SU-DHL-6 (cell line): ENCODE data around the gene ZBTB7B.

Experiments used
- H2AFZ ChIP-seq: fragments of 200-600 bp; sonication (generic); 2 replicates; pipeline ENCODE4 v1.6.1; 2014; ENCODE audit warnings: low read depth, mild to moderate bottlenecking, moderate library complexity, mixed read lengths, antibody characterized with exemption, low read length; ENCODE audit not compliant: severe bottlenecking
- H3F3A ChIP-seq: fragments of 200-600 bp; shearing (Covaris generic); 2 replicates; pipeline ENCODE4 v1.6.0; 2016; ENCODE audit warnings: antibody characterized with exemption, mild to moderate bottlenecking; ENCODE audit not compliant: insufficient read depth
- H3K27ac ChIP-seq: fragments of 200-600 bp; sonication (generic); 2 replicates; pipeline ENCODE4 v1.5.1; 2016; ENCODE audit warnings: low read depth, mild to moderate bottlenecking, low read length, moderate library complexity, mixed read lengths
- H3K27me3 ChIP-seq: fragments of 200-600 bp; sonication (generic), shearing (Covaris generic); 2 replicates; pipeline ENCODE4 v1.6.0; 2014; ENCODE audit warnings: mild to moderate bottlenecking, low read length
- H3K36me3 ChIP-seq: fragments of 200-600 bp; sonication (generic); 2 replicates; pipeline ENCODE4 v1.6.1; 2014; ENCODE audit warnings: mild to moderate bottlenecking, low read length, mixed read lengths
- H3K4me2 ChIP-seq: fragments of 300-600, 200-600 bp; shearing (Covaris generic), sonication (generic); 2 replicates; pipeline ENCODE4 v1.6.0; 2014; ENCODE audit warnings: low read length, low read depth, mild to moderate bottlenecking; ENCODE audit not compliant: poor library complexity, severe bottlenecking
- H3K4me3 ChIP-seq: fragments of 200-600 bp; sonication (generic); 2 replicates; pipeline ENCODE4 v1.5.1; 2014; ENCODE audit warnings: antibody characterized with exemption, low read length, mild to moderate bottlenecking, mixed read lengths; ENCODE audit not compliant: insufficient read depth, poor library complexity, severe bottlenecking
- H3K79me2 ChIP-seq: fragments of 200-600 bp; sonication (generic); 2 replicates; pipeline ENCODE4 v1.6.1; 2014; ENCODE audit warnings: mild to moderate bottlenecking, low read length, moderate library complexity; ENCODE audit not compliant: insufficient read depth
- H3K9ac ChIP-seq: fragments of 200-600 bp; sonication (generic); 2 replicates; pipeline ENCODE4 v1.7.0; 2014; ENCODE audit warnings: mild to moderate bottlenecking, low read length
- H3K9me2 ChIP-seq: fragments of 200-600 bp; sonication (generic); replicated peaks from 2 replicates; pipeline ENCODE4 v1.6.1; 2014; ENCODE audit warnings: low read length; ENCODE audit not compliant: insufficient read depth
- H3K9me3 ChIP-seq: fragments of 200-600 bp; sonication (generic); 2 replicates; pipeline ENCODE4 v1.6.1; 2014; ENCODE audit warnings: low read length, mixed read lengths; ENCODE audit not compliant: insufficient read depth
- H4K20me1 ChIP-seq: fragments of 200-600 bp; sonication (generic); 2 replicates; pipeline ENCODE4 v1.6.1; 2014; ENCODE audit warnings: low read depth, mild to moderate bottlenecking, antibody characterized with exemption, low read length, moderate library complexity, mixed read lengths
- CTCF ChIP-seq: fragments of 200-600 bp; sonication (generic); IDR thresholded peaks from one replicate; pipeline ENCODE4 v1.5.1; 2017; ENCODE audit warnings: antibody characterized with exemption, mild to moderate bottlenecking, low read length, moderate library complexity; ENCODE audit not compliant: insufficient read depth, poor library complexity, severe bottlenecking
- EZH2phosphoT487 ChIP-seq: fragments of 200-600 bp; sonication (generic), shearing (Covaris generic); conservative IDR thresholded peaks from 2 replicates; pipeline ENCODE4 v1.6.1; 2018; ENCODE audit warnings: mild to moderate bottlenecking, antibody characterized with exemption, low read length, moderate library complexity, mixed read lengths

Gene ZBTB7B

DNA sequence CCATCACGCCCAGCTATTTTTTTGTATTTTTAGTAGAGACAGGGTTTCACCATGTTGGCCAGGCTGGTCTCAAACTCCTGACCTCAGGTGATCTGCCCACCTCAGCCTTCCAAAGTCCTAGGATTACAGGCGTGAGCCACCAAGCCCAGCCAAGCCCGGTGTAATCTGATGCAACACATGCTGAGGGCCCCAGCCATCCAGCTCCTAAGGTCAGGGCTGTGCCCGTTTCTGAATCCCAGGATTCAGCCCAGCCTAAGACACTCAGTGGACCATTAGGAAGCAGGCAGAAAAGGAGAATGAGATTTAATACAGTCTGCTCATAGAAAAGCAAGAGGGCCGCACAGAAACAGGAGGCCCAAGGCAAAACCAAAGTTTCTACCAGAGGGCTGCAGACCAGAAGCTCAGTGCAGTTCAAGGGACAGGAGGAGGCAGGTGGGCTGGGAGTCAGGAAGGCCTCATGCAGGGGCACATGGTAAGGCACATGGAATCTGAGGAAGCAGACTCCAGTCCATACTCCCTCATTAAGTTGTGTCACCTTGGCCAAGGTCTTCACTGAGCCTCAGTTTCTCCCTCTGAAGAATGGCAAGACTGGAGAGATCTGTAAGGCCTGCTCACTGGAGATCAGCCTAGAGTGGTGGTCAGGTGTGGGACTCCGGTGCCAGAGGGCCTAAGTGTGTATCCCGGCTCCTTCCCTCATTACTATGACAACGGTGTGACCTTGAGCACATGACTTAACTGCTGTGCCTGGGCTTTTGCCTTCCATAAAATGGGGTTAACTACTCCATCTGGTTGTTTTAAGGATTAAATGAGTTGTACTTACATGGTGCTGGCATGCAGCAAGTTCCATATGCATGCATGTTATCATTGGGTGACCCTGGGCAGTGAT lies 46.1 kb downstream of the ZBTB7B start:
- Histone ChIP-seq H2AFZ (no peak overlapping the region), H3K79me2 (no peaks in the 10 kb centered on the region), H3K9ac (no peak overlapping the region), H3K36me3 (no peaks in the 10 kb centered on the region), H3K9me2 (no peaks in the 10 kb centered on the region), H3K27ac (no peak overlapping the region), H3K4me2 (no peak overlapping the region), H3K4me3 (no peak overlapping the region), H3K9me3 (no peaks in the 10 kb centered on the region), H3F3A (no peaks in the 10 kb centered on the region), H3K27me3 (no peaks in the 10 kb centered on the region), H4K20me1 (no peaks in the 10 kb centered on the region; the same call in 1 of the 2 replicates)
- TF ChIP-seq EZH2phosphoT487 = no peak
- no peak for TF ChIP-seq CTCF

GRCh38 chr1:155049651-155050559 lies 47.3 kb downstream of the ZBTB7B start:
- no peak overlapping the region for H3K27ac ChIP-seq
- no peak overlapping the region for H3K4me3 ChIP-seq
- H2AFZ ChIP-seq = peak overlapping the region; percentile 87
- H4K20me1 ChIP-seq = no peaks in the 10 kb centered on the region; the same call in 1 of the 2 replicates
- H3K9me3 ChIP-seq = no peaks in the 10 kb centered on the region
- no peaks in the 10 kb centered on the region for H3K9me2 ChIP-seq
- peak overlapping the region; percentile 72 for H3K4me2 ChIP-seq
- H3F3A ChIP-seq = no peaks in the 10 kb centered on the region
- no peaks in the 10 kb centered on the region for H3K36me3 ChIP-seq
- TF ChIP-seq CTCF = no peak
- no peak for TF ChIP-seq EZH2phosphoT487
- H3K79me2 ChIP-seq = no peaks in the 10 kb centered on the region
- H3K27me3 ChIP-seq = no peaks in the 10 kb centered on the region
- peak overlapping the region; percentile 63; the same call in 1 of the 2 replicates for H3K9ac ChIP-seq

DNA sequence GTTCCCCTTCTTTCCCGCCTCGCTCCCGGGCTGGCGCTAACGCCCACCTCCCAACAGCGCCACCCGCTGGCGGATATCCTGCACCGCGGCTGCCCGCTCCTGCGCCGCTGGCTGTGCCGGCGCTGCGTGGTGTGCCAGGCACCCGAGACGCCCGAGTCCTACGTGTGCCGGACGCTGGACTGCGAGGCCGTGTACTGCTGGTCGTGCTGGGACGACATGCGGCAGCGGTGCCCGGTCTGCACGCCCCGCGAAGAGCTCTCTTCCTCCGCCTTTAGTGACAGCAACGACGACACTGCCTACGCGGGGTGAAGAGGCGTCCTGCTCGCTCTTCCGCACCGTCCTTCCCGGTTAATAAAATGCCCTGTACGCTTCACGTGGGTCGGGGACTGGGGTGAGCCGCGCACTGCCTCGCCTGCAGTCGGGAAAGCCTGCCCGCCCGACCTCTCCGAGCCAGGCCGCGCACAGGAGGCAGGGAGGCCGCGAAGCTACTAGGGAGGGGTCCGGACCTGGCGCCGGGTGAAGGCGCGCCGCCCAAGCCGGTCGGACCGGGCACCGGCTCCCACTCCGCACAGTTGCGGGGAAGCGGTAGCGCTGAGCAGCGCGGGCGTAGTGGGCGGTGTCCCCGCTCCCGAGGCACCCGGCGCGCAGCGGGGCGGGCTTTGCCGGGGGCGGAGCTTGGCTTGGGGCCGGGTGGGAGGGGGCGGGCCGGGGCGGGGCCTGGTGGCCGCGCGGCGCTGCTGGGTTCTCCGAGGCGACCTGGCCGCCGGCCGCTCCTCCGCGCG lies 48.1 kb downstream of the ZBTB7B start, which contains the start of gene ADAM15:
TSS of gene ADAM15 (plus strand) at position 757 of the 782 bp plus-strand sequence. CDS start 71 bp downstream, outside the sequence.
- Histone ChIP-seq H3K27ac (no peak within 1 kb of the TSS), H3K4me2 (peak within 1 kb of the TSS; percentile 72), H3K79me2 (no peaks in the 10 kb centered on the region), H3F3A (no peaks in the 10 kb centered on the region), H3K9me3 (no peaks in the 10 kb centered on the region), H4K20me1 (no peaks in the 10 kb centered on the region; the same call in 1 of the 2 replicates), H3K9me2 (no peaks in the 10 kb centered on the region), H3K27me3 (no peaks in the 10 kb centered on the region), H2AFZ (peak within 1 kb of the TSS; percentile 90), H3K9ac (peak within 1 kb of the TSS; percentile 63), H3K36me3 (no peaks in the 10 kb centered on the region), H3K4me3 (peak within 1 kb of the TSS; percentile 64)
- TF ChIP-seq EZH2phosphoT487 (no peak), CTCF (peak; percentile 73)
